ENCODE results near the gene SGSM1. TPM values are rescaled to one million over a fixed set of nuclear protein-coding genes. Genes with fewer than 3 reads are reported as not detected.

Gene SGSM1
- total RNA-seq, 1 experiment from 2014 or later, result 4.1 TPM

DNA sequence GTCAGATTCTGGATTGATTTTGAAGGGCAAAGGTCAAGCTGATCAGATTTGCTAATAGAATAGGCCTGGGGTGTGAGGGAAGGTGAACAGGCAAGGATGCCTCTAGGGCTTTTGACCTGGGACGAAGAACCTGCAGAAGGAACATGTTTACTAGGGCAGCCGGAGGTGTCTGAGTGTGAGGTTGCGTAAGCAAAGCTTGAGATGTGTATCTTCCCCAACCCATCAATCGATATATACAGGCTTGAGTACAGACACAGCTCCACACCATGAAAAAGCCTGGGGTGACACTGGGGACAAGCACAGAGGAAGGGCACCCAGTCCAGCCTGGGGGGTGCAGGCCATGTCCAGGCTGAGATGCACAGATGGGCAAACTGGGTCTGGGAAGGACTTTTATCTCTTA lies 139.4 kb downstream of the SGSM1 start:
- TF ChIP-seq E2F4 (CRISPR knock-in tag; IDR thresholded peaks at IDR 0.05; ENCODE audit: borderline replicate concordance, low read depth) (no peak), NFATC4 (CRISPR knock-in tag; IDR thresholded peaks at IDR 0.05) (no peak), ZNF532 (CRISPR knock-in tag; IDR thresholded peaks at IDR 0.05; ENCODE audit: borderline replicate concordance) (no peak), MAX (CRISPR knock-in tag; IDR thresholded peaks at IDR 0.05) (no peak), ZNF232 (CRISPR knock-in tag; IDR thresholded peaks at IDR 0.05) (no peak), RELA (CRISPR knock-in tag; IDR thresholded peaks at IDR 0.05; ENCODE audit: borderline replicate concordance) (no peak), ZNF121 (CRISPR knock-in tag; IDR thresholded peaks at IDR 0.05) (no peak), ZNF317 (CRISPR knock-in tag; IDR thresholded peaks at IDR 0.05; ENCODE audit: borderline replicate concordance, low read depth) (no peak), MXD4 (CRISPR knock-in tag; IDR thresholded peaks at IDR 0.05; ENCODE audit: borderline replicate concordance) (no peak), EMX1 (CRISPR knock-in tag; IDR thresholded peaks at IDR 0.05) (no peak), ZSCAN18 (CRISPR knock-in tag; IDR thresholded peaks at IDR 0.05) (no peak), HMGXB4 (CRISPR knock-in tag; IDR thresholded peaks at IDR 0.05) (no peak), SMAD3 (CRISPR knock-in tag; IDR thresholded peaks at IDR 0.05; ENCODE audit: borderline replicate concordance) (no peak), NR3C1 (CRISPR knock-in tag; conservative IDR thresholded peaks at IDR 0.05; ENCODE audit: low read depth) (no peak), ELF4 (CRISPR knock-in tag; IDR thresholded peaks at IDR 0.05; ENCODE audit: low read depth) (no peak), IRF2 (CRISPR knock-in tag; IDR thresholded peaks at IDR 0.05; ENCODE audit: borderline replicate concordance, low read depth) (no peak), ESRRA (CRISPR knock-in tag; IDR thresholded peaks at IDR 0.05; ENCODE audit: borderline replicate concordance) (no peak)
- TF ChIP-seq, protein P1, sequence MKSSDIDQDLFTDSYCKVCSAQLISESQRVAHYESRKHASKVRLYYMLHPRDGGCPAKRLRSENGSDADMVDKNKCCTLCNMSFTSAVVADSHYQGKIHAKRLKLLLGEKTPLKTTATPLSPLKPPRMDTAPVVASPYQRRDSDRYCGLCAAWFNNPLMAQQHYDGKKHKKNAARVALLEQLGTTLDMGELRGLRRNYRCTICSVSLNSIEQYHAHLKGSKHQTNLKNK (CRISPR knock-in tag; IDR thresholded peaks at IDR 0.05), result no peak
- TF ChIP-seq, protein P2, sequence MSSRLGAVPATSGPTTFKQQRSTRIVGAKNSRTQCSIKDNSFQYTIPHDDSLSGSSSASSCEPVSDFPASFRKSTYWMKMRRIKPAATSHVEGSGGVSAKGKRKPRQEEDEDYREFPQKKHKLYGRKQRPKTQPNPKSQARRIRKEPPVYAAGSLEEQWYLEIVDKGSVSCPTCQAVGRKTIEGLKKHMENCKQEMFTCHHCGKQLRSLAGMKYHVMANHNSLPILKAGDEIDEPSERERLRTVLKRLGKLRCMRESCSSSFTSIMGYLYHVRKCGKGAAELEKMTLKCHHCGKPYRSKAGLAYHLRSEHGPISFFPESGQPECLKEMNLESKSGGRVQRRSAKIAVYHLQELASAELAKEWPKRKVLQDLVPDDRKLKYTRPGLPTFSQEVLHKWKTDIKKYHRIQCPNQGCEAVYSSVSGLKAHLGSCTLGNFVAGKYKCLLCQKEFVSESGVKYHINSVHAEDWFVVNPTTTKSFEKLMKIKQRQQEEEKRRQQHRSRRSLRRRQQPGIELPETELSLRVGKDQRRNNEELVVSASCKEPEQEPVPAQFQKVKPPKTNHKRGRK (CRISPR knock-in tag; IDR thresholded peaks at IDR 0.05; ENCODE audit: borderline replicate concordance), result no peak
- no peak for DNase-seq (ENCODE audit: low spot score)
- Mint-ChIP-seq H3K27ac (no peak overlapping the region), H3K9me3 (no peaks in the 10 kb centered on the region), H3K27me3 (ENCODE audit: low read depth) (no peaks in the 10 kb centered on the region), H3K36me3 (no peaks in the 10 kb centered on the region), H3K4me1 (peaks cover 28% of the 10 kb centered on the region), H3K4me3 (no peak overlapping the region)
- ChIA-PET POLR2A (no interaction called here), CTCF (interaction anchor here (0.8 kb wide), 1 partner anchor 20 kb away, joined by 3 read pairs; no protein-coding TSS in a partner anchor)
- no peak for ATAC-seq
